Heart right ventricle (tissue), 16 donors: ENCODE results near the gene KCNG3. TPM values are rescaled to one million over a fixed set of nuclear protein-coding genes. Genes with fewer than 3 reads are reported as not detected.

ENCODE experiments used
- ATAC-seq, 8 donors: fragments of 200-7000 bp; cut with Tn5 transposase; one replicate each; pipeline ENCODE4 v1.9.1; 2020; ENCODE audit warnings: mild to moderate bottlenecking in 8 of 8, moderate library complexity in 8 of 8, moderate number of reproducible peaks in 1 of 8
- DNase-seq, 2 donors: peaks; one replicate each; pipeline ENCODE4 v3.0.0-alpha.2; 2020
- H3K27ac ChIP-seq, 10 donors: fragments of 200-600 bp; sonication (generic) in 2 of 10; one replicate each; pipeline versions ENCODE4 v1.5.0 to v1.8.0; 2020 to 2022; ENCODE audit warnings: mild to moderate bottlenecking in 3 of 10
- H3K27me3 ChIP-seq, 7 donors: fragments of 200-600 bp; one replicate each; pipeline ENCODE4 v1.8.0; 2021 to 2022; ENCODE audit warnings: mild to moderate bottlenecking in 2 of 7
- H3K36me3 ChIP-seq, 9 donors: fragments of 200-600 bp; sonication (generic) in 1 of 9; one replicate each; pipeline versions ENCODE4 v1.5.0 to v1.8.0; 2020 to 2022; ENCODE audit warnings: mild to moderate bottlenecking in 2 of 9
- H3K4me1 ChIP-seq, 9 donors: fragments of 200-600 bp; sonication (generic) in 1 of 9; one replicate each; pipeline versions ENCODE4 v1.5.0 to v1.8.0; 2020 to 2022; ENCODE audit warnings: mild to moderate bottlenecking in 4 of 9
- H3K4me3 ChIP-seq, 10 donors: fragments of 200-600 bp; sonication (generic) in 2 of 10; one replicate each; pipeline versions ENCODE4 v1.5.0 to v1.8.0; 2020 to 2022; ENCODE audit warnings: mild to moderate bottlenecking in 7 of 10, moderate library complexity in 2 of 10
- H3K9me3 ChIP-seq, 11 donors: fragments of 200-600 bp in 10 of 11; sonication (generic) in 2 of 11; one replicate each; pipeline versions ENCODE4 v1.5.0 to v1.8.0; 2013 to 2022; ENCODE audit warnings: mild to moderate bottlenecking in 2 of 11, control low read depth in 1 of 11, moderate library complexity in 1 of 11
- CTCF ChIP-seq, 9 donors: fragments of 200-600 bp; sonication (generic) in 2 of 9; IDR thresholded peaks; one replicate each; pipeline versions ENCODE4 v1.5.0 to v1.8.0; 2021 to 2022; ENCODE audit warnings: antibody characterized with exemption in 9 of 9, mild to moderate bottlenecking in 5 of 9, moderate library complexity in 1 of 9
- WGBS, 2 donors: extraction: QIAGEN DNeasy Blood & Tissue Kit; methylation state at CpG; one replicate each; pipeline ENCODE4 v1.1.7; 2013; ENCODE audit warnings: inconsistent platforms in 1 of 2; 5-methylcytosine and 5-hydroxymethylcytosine counted together
- intact Hi-C, 10 donors: fragments of 100-400 bp; cut with DNase I; formaldehyde crosslinking; loops; one replicate each; pipeline versions ENCODE4 v1.11.1 to v1.14.2; 2022
- polyA plus RNA-seq, 2 donors: library from polyadenylated mRNA; stranded (reverse); fragments of 200-250 nt; gene quantifications; one replicate each; pipeline ENCODE4 v1.2.3, GENCODE V29; 2013
- total RNA-seq, 10 donors: library from RNA; stranded (reverse); fragmentation: NEBNext Ultra II Directional in 3 of 10; extraction: Animal tissue kit (Norgen Biotek cat#: 25700) in 3 of 10; gene quantifications; one replicate each; pipeline versions ENCODE4 v1.2.1 to v1.2.4, GENCODE V29; 2021 to 2023
- donor health status: Arrhythmogenic right ventricular cardiomyopathy.
- donor health status: ischemic (EF 13 %, LVEDD 7.1; RV severe dilation, severe dysfunction).
- donor health status: healthy with polysubstance abuse.
- donor health status: DM: no; HTN: yes; CAD: no.
- donor health status: DM: no; HTN: no; CAD: no.
- donor health status: ischemic (EF 25% LVEDD 6.9; RV normal size, moderate dysfunction).
- donor health status: ischemic (EF 25% LVEDD 5.7; RV mildly dilated, moderate dysfunction).
- donor health status: healthy.
- donor health status: DM: yes; HTN: yes; CAD: no.
- donor health status: Ischemic cardiomyopathy.
- donor health status: ischemic (EF 35%, LVEDD 5.7; RV mildly dilated, moderate dysfunction).
- donor health status: nonischemic (EF 11% LVEDD 7.7; RV severe dilation, severe dysfunction).
- donor health status: DM: yes; HTN: yes; CAD: no.
- donor health status: PGD.
- donor health status: ischemic (EF 29% LVEDD 5.4; RV normal size, mild dysfunction).
- donor health status: nonischemic (EF 23%, LVEDD 6.1; RV moderate dilation, normal function).

KCNG3 gene
- total and polyA plus RNA-seq, 12 donors = not detected

GRCh38 chr2:42488297-42488696 is 5.5 kb downstream of the KCNG3 start:
- H3K4me1 ChIP-seq = peaks cover 0 to 7% (median 0%) of the 10 kb centered on the region in 9 donors
- H3K27ac ChIP-seq = no peak overlapping the region
- DNase-seq (no peak), ATAC-seq (no peak)
- H3K9me3 ChIP-seq = no peaks in the 10 kb centered on the region
- TF ChIP-seq CTCF (IDR thresholded peaks at IDR 0.05) = no peak
- H3K27me3 ChIP-seq = peaks cover 7 to 51% (median 21%) of the 10 kb centered on the region in 7 donors
- no peaks in the 10 kb centered on the region for H3K36me3 ChIP-seq
- no peak overlapping the region for H3K4me3 ChIP-seq
- intact Hi-C loops = no loop called here
- WGBS, 2 donors = 87 to 94% methylated on average over 5 of the region's 5 CpGs

- intact Hi-C loops = no loop called here
- peaks cover 0 to 32% (median 3%) of the 10 kb centered on the region in 7 donors for H3K27me3 ChIP-seq
- H3K9me3 ChIP-seq = no peaks in the 10 kb centered on the region
- no peak for DNase-seq
- H3K36me3 ChIP-seq = no peaks in the 10 kb centered on the region
- TF ChIP-seq CTCF (IDR thresholded peaks at IDR 0.05) = no peak
- WGBS, 2 donors = 93% methylated on average over 7 of the region's 7 CpGs
- no peak for ATAC-seq
- no peaks in the 10 kb centered on the region for H3K4me1 ChIP-seq
- no peak overlapping the region for H3K27ac ChIP-seq
- H3K4me3 ChIP-seq = no peak overlapping the region
These were observed 7.5 kb downstream of the KCNG3 start for GRCh38 chr2:42486145-42486906.

- Histone ChIP-seq H3K4me3 (no peak overlapping the region), H3K36me3 (no peaks in the 10 kb centered on the region), H3K9me3 (no peaks in the 10 kb centered on the region), H3K27me3 (peaks cover 0 to 3% (median 0%) of the 10 kb centered on the region in 7 donors), H3K27ac (no peak overlapping the region), H3K4me1 (no peaks in the 10 kb centered on the region)
- DNase-seq (no peak), ATAC-seq (no peak)
- intact Hi-C loops = no loop called here
- 84 to 88% methylated on average over 2 of the region's 2 CpGs for WGBS, 2 donors
- no peak for TF ChIP-seq CTCF (IDR thresholded peaks at IDR 0.05)
These were observed 13.4 kb downstream of the KCNG3 start for GRCh38 chr2:42480402-42480801.

DNA sequence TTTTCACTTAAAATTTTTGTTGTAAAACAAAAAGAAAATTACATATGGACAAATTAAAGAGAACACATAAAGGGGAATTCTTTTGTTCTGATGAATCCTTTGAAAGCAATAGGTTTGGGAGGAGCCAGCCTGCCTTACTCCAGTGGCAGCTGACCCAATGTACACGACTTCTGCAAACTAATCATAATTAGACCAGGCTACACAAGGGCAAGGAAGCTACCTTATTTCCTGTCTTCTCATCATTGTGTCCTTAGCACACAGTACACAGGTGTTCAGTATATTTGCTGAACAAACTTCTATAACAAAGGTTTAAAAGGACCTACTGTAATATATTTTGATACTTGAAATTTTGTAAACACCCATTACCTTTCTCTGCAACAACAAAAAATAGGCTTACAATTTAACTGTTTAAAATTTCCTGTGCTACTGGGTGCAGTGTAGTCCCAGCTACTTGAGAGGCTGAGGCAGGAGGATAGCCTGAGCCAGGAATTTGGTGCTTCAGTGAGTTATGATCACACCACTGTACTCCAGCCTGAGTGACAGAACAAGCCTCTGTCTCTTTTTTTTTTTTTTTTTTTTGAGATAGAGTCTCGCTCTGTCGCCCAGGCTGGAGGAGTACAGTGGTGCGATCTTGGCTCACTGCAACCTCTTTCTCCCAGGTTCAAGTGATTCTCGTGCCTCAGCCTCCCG is 18.9 kb downstream of the KCNG3 start:
- intact Hi-C loops = no loop called here
- no peak overlapping the region for H3K27ac ChIP-seq
- H3K36me3 ChIP-seq = no peaks in the 10 kb centered on the region
- no peaks in the 10 kb centered on the region for H3K27me3 ChIP-seq
- ATAC-seq (no peak), DNase-seq (no peak)
- no peaks in the 10 kb centered on the region for H3K4me1 ChIP-seq
- no peaks in the 10 kb centered on the region for H3K9me3 ChIP-seq
- 73 to 82% methylated on average over 6 of the region's 6 CpGs for WGBS, 2 donors
- H3K4me3 ChIP-seq = no peak overlapping the region
- no peak for TF ChIP-seq CTCF (IDR thresholded peaks at IDR 0.05)
